GM19463 (cell line): Measurements from ENCODE around the gene APBB2.
"Not testable (repeated sequence)": the region's sequence is repeated elsewhere in the genome, so short reads cannot be mapped to it uniquely, and the experiment has no call there.

Experiments
- ATAC-seq: cut with Tn5 transposase; IDR thresholded peaks from one replicate; pipeline ENCODE4 v1.9.1; 2021; ENCODE audit warnings: mild to moderate bottlenecking, moderate library complexity; ENCODE audit not compliant: unreplicated experiment

The APBB2 gene

GRCh38 chr4:40952672-40953071 lies 261.7 kb downstream of the APBB2 start:
- no peak for ATAC-seq

- ATAC-seq = no peak
Observed at GRCh38 chr4:40952217-40952616, 262.1 kb downstream of the APBB2 start.

- ATAC-seq = no peak
Observed at GRCh38 chr4:40951026-40951425, 263.3 kb downstream of the APBB2 start.

- no peak for ATAC-seq
Observed at GRCh38 chr4:40949358-40950100, 264.8 kb downstream of the APBB2 start.

- no peak for ATAC-seq
Observed at GRCh38 chr4:40948014-40948413, 266.3 kb downstream of the APBB2 start.

GRCh38 chr4:40946652-40947051 lies 267.7 kb downstream of the APBB2 start:
- no peak for ATAC-seq

- ATAC-seq = no peak
Observed at GRCh38 chr4:40940756-40941155, 273.6 kb downstream of the APBB2 start.

- no peak for ATAC-seq
Observed at GRCh38 chr4:40940317-40940741, 274.0 kb downstream of the APBB2 start.

- ATAC-seq = no peak
Observed at GRCh38 chr4:40939856-40940255, 274.5 kb downstream of the APBB2 start.

- no peak for ATAC-seq
Observed at GRCh38 chr4:40938337-40938736, 276.0 kb downstream of the APBB2 start.

GRCh38 chr4:40937140-40937725 lies 277.1 kb downstream of the APBB2 start:
- ATAC-seq = no peak

GRCh38 chr4:40934676-40935075 lies 279.7 kb downstream of the APBB2 start:
- ATAC-seq = no peak

GRCh38 chr4:40933272-40934053 lies 280.9 kb downstream of the APBB2 start:
- ATAC-seq = no peak

GRCh38 chr4:40931841-40932240 lies 282.5 kb downstream of the APBB2 start:
- no peak for ATAC-seq

- ATAC-seq = no peak
Observed at GRCh38 chr4:40931238-40931637, 283.1 kb downstream of the APBB2 start.

- ATAC-seq = no peak
Observed at GRCh38 chr4:40927074-40927473, 287.3 kb downstream of the APBB2 start.

- no peak for ATAC-seq
Observed at GRCh38 chr4:40924793-40925117, 289.6 kb downstream of the APBB2 start.

- ATAC-seq = peak; percentile 92
Observed at GRCh38 chr4:40924096-40924792, 290.1 kb downstream of the APBB2 start.

GRCh38 chr4:40923316-40924095 lies 290.8 kb downstream of the APBB2 start:
- ATAC-seq = no peak

- not testable (repeated sequence) for ATAC-seq
Observed at GRCh38 chr4:40919976-40920375, 294.4 kb downstream of the APBB2 start.

- no peak for ATAC-seq
Observed at GRCh38 chr4:40918330-40918729, 296.0 kb downstream of the APBB2 start.
